Endodermal cell (in vitro differentiated cells): Measurements from ENCODE around the gene GLRA2. TPM values are rescaled to one million over a fixed set of nuclear protein-coding genes. Genes with fewer than 3 reads are reported as not detected.

Experiments
- DNase-seq: peaks from one replicate; pipeline ENCODE4 v3.0.0-alpha.2; 2017
- H3K27ac ChIP-seq: 2 replicates; pipeline ENCODE4 v1.5.1; 2013; ENCODE audit warnings: mild to moderate bottlenecking, low read depth, low read length, moderate library complexity
- H3K27me3 ChIP-seq: 2 replicates; pipeline ENCODE4 v1.6.1; 2013; ENCODE audit warnings: mild to moderate bottlenecking, low read length, moderate library complexity; ENCODE audit not compliant: insufficient read depth, control insufficient read depth, poor library complexity, severe bottlenecking
- H3K36me3 ChIP-seq: 2 replicates; pipeline ENCODE4 v1.7.0; 2013; ENCODE audit warnings: mild to moderate bottlenecking, low read length, moderate library complexity; ENCODE audit not compliant: control insufficient read depth, insufficient read depth
- H3K4me1 ChIP-seq: one replicate; pipeline ENCODE4 v1.7.0; 2013; ENCODE audit warnings: low read length; ENCODE audit not compliant: control insufficient read depth, insufficient read depth
- H3K4me3 ChIP-seq: 2 replicates; pipeline ENCODE4 v1.5.1; 2013; ENCODE audit warnings: mild to moderate bottlenecking, low read length, moderate library complexity
- H3K9ac ChIP-seq: 2 replicates; pipeline ENCODE4 v1.6.1; 2013; ENCODE audit warnings: mild to moderate bottlenecking, low read length, moderate library complexity; ENCODE audit not compliant: poor library complexity, severe bottlenecking; ENCODE audit errors: extremely low read depth
- H3K9me3 ChIP-seq: 2 replicates; pipeline ENCODE4 v1.6.1; 2013; ENCODE audit warnings: mild to moderate bottlenecking, low read length, moderate library complexity; ENCODE audit not compliant: control insufficient read depth
- H3K27ac Mint-ChIP-seq: 2 replicates; pipeline ENCODE4 v1.8.0; 2020; ENCODE audit warnings: mixed read lengths
- H3K27me3 Mint-ChIP-seq: 2 replicates; pipeline ENCODE4 v1.8.0; 2021; ENCODE audit warnings: mild to moderate bottlenecking, mixed read lengths; ENCODE audit not compliant: insufficient read depth
- H3K36me3 Mint-ChIP-seq: 2 replicates; pipeline ENCODE4 v1.8.0; 2020; ENCODE audit warnings: low read depth, mixed read lengths
- H3K4me1 Mint-ChIP-seq: 2 replicates; pipeline ENCODE4 v1.8.0; 2020; ENCODE audit warnings: mixed read lengths
- H3K4me3 Mint-ChIP-seq: 2 replicates; pipeline ENCODE4 v1.8.0; 2020; ENCODE audit warnings: mild to moderate bottlenecking, moderate library complexity, mixed read lengths
- H3K9me3 Mint-ChIP-seq: 2 replicates; pipeline ENCODE4 v1.8.0; 2020; ENCODE audit warnings: mild to moderate bottlenecking, mixed read lengths
- WGBS, 2 experiments: methylation state at CpG; one replicate each; pipeline versions ENCODE4 v1.1.5 to v1.1.7; 2013; ENCODE audit warnings: missing lambda C conversion rate in 2 of 2, mixed read lengths in 1 of 2; ENCODE audit not compliant: insufficient coverage in 1 of 2, insufficient read length in 1 of 2; 5-methylcytosine and 5-hydroxymethylcytosine counted together
- total RNA-seq, 2 donors: library from RNA; stranded (reverse); fragmentation: NEBNext Ultra II Directional in 1 of 2; extraction: Animal tissue kit (Norgen Biotek cat#: 25700) in 1 of 2; gene quantifications; 2 replicates in 1 of 2; 3 replicates in 1 of 2; pipeline ENCODE4 v1.2.1, GENCODE V29; 2021
- TF ChIP-seq, protein P1 (sequence below): fragments of 200-600 bp; sonication (generic); conservative IDR thresholded peaks from 2 replicates; pipeline ENCODE4 v1.5.0; 2021; ENCODE audit warnings: antibody characterized with exemption, mild to moderate bottlenecking

GLRA2 gene
- total RNA-seq, 2 donors from 2014 or later, result not detected

DNA sequence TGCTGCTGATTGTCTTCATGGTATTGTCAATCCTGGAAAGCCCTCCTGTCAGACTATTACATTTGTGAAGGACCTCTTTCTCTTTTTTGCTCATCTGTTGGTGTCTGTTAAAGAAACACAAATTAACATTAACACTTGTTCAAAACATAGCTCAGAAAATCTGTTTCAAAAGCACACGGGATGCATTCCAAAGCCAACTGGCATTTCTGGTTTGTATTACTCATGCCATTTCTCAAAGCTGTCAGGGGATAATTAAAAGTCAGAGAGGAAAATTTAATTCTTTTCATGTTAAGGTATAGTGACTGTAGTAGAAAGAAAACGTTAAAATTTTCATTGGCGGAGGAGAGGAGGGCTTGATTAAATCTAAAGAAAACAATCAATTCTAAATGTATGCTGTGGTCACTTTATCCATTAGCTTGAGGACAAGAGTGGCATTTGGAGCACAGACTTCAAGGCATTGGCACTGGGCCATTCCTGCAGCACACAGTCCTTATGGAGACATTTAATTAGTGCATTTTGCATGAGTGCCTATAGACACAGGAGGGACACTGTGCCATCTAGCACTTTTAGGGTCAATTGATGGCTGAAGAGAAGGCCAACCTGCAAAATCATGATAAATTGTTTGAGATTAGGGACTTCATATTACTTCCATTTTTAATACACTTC is 21.2 kb upstream of the GLRA2 start:
- 95 to 100% methylated on average over 1 to 3 of the region's 3 CpGs for WGBS, 2 experiments
- Mint-ChIP-seq H3K4me3 (no peak overlapping the region), H3K27me3 (no peaks in the 10 kb centered on the region), H3K4me1 (no peaks in the 10 kb centered on the region), H3K36me3 (no peaks in the 10 kb centered on the region), H3K27ac (no peak overlapping the region), H3K9me3 (peaks cover 46% of the 10 kb centered on the region)
- no peaks in the 10 kb centered on the region for H3K4me1 ChIP-seq
- no peak overlapping the region for H3K9ac ChIP-seq
- H3K9me3 ChIP-seq, result no peaks in the 10 kb centered on the region
- H3K4me3 ChIP-seq, result no peak overlapping the region
- no peaks in the 10 kb centered on the region for H3K27me3 ChIP-seq
- H3K36me3 ChIP-seq, result no peaks in the 10 kb centered on the region
- TF ChIP-seq, protein P1, sequence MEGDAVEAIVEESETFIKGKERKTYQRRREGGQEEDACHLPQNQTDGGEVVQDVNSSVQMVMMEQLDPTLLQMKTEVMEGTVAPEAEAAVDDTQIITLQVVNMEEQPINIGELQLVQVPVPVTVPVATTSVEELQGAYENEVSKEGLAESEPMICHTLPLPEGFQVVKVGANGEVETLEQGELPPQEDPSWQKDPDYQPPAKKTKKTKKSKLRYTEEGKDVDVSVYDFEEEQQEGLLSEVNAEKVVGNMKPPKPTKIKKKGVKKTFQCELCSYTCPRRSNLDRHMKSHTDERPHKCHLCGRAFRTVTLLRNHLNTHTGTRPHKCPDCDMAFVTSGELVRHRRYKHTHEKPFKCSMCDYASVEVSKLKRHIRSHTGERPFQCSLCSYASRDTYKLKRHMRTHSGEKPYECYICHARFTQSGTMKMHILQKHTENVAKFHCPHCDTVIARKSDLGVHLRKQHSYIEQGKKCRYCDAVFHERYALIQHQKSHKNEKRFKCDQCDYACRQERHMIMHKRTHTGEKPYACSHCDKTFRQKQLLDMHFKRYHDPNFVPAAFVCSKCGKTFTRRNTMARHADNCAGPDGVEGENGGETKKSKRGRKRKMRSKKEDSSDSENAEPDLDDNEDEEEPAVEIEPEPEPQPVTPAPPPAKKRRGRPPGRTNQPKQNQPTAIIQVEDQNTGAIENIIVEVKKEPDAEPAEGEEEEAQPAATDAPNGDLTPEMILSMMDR, result no peak
- no peak for DNase-seq
- H3K27ac ChIP-seq, result no peak overlapping the region

DNA sequence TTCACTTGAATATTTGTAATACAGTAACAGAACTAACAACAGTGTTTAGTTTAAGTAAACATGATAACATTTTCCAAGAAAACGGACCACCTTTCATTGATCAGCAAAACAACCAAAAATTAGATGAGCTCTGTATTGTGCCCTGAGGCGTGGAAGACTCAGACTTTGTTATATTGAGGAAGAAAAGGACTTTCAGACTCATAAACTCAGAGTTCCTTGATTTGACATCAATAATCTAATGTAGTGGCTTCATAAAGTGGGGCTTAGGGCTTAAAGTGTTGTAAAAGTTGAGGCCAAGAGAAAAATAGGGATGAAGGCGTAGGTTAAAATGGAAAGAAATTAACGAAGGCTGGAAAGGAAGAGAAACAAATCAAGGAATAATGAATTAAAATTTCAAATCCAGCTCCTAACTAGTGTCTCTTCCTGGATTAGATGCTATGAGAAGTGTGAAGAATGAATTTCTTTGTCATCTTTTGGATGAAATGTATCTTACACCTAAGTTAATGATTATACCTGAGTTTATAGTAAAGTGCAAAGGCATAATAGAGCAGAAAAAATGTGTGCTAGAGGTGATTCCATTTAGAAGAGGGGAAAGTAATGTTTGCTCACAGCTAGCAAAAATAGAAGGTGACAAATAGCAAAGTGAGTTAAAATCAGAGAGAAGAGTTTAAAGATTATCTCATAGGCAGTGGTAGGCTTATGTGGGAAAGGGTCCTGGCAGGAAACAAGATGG is 19.8 kb upstream of the GLRA2 start:
- no peak overlapping the region for H3K27ac ChIP-seq
- H3K9me3 ChIP-seq, result no peaks in the 10 kb centered on the region
- Mint-ChIP-seq H3K27ac (no peak overlapping the region), H3K4me3 (no peak overlapping the region), H3K27me3 (no peaks in the 10 kb centered on the region), H3K36me3 (no peaks in the 10 kb centered on the region), H3K9me3 (peaks cover 41% of the 10 kb centered on the region), H3K4me1 (no peaks in the 10 kb centered on the region)
- TF ChIP-seq, protein P1, result no peak
- no peak for DNase-seq
- no peaks in the 10 kb centered on the region for H3K27me3 ChIP-seq
- no peaks in the 10 kb centered on the region for H3K36me3 ChIP-seq
- WGBS, 2 experiments, result 100% methylated on average over 4 of the region's 4 CpGs; no CpG with 5 or more reads in 1 of the 2 experiments
- H3K4me3 ChIP-seq, result no peak overlapping the region
- H3K9ac ChIP-seq, result no peak overlapping the region
- no peaks in the 10 kb centered on the region for H3K4me1 ChIP-seq

DNA sequence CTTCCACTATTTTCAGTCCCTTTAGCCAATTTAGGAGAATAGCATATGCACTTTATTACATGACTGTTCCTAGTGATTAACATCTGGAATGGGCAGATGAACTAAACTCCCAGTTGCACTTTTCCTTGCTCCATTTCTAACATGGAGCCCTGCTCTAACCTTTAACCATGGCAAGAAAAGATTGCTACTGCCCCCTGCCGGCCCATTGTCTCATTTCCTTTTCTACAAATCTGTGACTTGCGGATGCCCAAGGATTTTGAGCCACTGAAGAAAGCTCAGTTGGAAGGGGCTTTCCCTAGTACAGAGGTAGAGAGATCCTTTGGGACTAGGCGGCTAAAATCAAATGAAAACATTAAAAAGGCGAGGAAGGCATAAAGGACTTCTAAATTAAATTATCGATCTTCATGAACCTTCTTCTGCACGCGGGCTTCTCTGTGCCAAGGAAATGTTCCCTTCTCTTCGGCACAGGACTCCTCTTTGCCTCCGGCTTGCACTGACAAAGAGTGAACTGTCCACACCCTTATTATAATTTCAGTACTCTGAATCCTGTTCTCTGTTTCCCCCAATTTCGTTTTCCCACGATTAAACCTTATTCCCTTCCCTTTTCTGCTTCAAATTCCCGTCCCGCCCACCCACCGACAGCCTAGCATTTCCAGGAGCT is 577 bp upstream of the GLRA2 start:
- no peak overlapping the region for H3K9ac ChIP-seq
- peaks cover 1% of the 10 kb centered on the region for H3K27me3 Mint-ChIP-seq

More for the DNA sequence above, 577 bp upstream of the GLRA2 start:
- Histone ChIP-seq H3K27ac (no peak overlapping the region), H3K9me3 (no peaks in the 10 kb centered on the region), H3K4me1 (no peaks in the 10 kb centered on the region), H3K27me3 (no peaks in the 10 kb centered on the region), H3K36me3 (no peaks in the 10 kb centered on the region), H3K4me3 (peak overlapping the region; percentile 71)
- 13 to 18% methylated on average over 4 to 13 of the region's 14 CpGs for WGBS, 2 experiments
- Mint-ChIP-seq H3K4me1 (no peaks in the 10 kb centered on the region), H3K27ac (no peak overlapping the region), H3K36me3 (no peaks in the 10 kb centered on the region), H3K9me3 (peaks cover 18% of the 10 kb centered on the region), H3K4me3 (peak overlapping the region; percentile 55)
- TF ChIP-seq, protein P1, result peak; percentile 78
- peak; percentile 93 for DNase-seq
